Dendritic cell treated with granulocyte-macrophage colony-stimulating factor and Interleukin-4, amounts not matched to agents 40 ng/mL and 50 ng/mL, for 4 days (primary cell): ENCODE results near the gene FIGNL1.

ENCODE experiments used
- H3K27ac Mint-ChIP-seq: one replicate; pipeline ENCODE4 v1.8.0; 2022; ENCODE audit warnings: mild to moderate bottlenecking, mixed read lengths
- H3K27me3 Mint-ChIP-seq: one replicate; pipeline ENCODE4 v1.8.0; 2022; ENCODE audit warnings: mild to moderate bottlenecking, mixed read lengths
- H3K36me3 Mint-ChIP-seq: one replicate; pipeline ENCODE4 v1.8.0; 2022; ENCODE audit warnings: low read depth, mixed read lengths
- H3K4me1 Mint-ChIP-seq: one replicate; pipeline ENCODE4 v1.8.0; 2022; ENCODE audit warnings: low read depth, mixed read lengths
- H3K4me3 Mint-ChIP-seq: one replicate; pipeline ENCODE4 v1.8.0; 2022; ENCODE audit warnings: mild to moderate bottlenecking, moderate library complexity, mixed read lengths
- H3K9me3 Mint-ChIP-seq: one replicate; pipeline ENCODE4 v1.8.0; 2022; ENCODE audit warnings: mixed read lengths
- intact Hi-C: fragments of 100-400 bp; cut with micrococcal nuclease; formaldehyde crosslinking; loops from one replicate; pipeline ENCODE4 v1.15.0; 2022

The FIGNL1 gene

GRCh38 chr7:50449881-50450589 is at the start of gene FIGNL1:
Gene FIGNL1 (minus strand): TSS chr7:50450350. CDS start chr7:50447287, 3,063 bp downstream.
- peak within 1 kb of the TSS; percentile 83 for H3K27ac Mint-ChIP-seq
- H3K4me1 Mint-ChIP-seq, result peaks cover 25% of the 10 kb centered on the region
- no peaks in the 10 kb centered on the region for H3K9me3 Mint-ChIP-seq
- intact Hi-C loops, result no loop called here
- peaks cover 27% of the 10 kb centered on the region for H3K36me3 Mint-ChIP-seq
- peaks cover 5% of the 10 kb centered on the region for H3K27me3 Mint-ChIP-seq
- H3K4me3 Mint-ChIP-seq, result peak within 1 kb of the TSS; percentile 90

GRCh38 chr7:50499092-50499491 is 48.9 kb upstream of the FIGNL1 start:
- Mint-ChIP-seq H3K27ac (no peak overlapping the region), H3K9me3 (no peaks in the 10 kb centered on the region), H3K4me1 (no peaks in the 10 kb centered on the region), H3K36me3 (no peaks in the 10 kb centered on the region), H3K27me3 (peaks cover 20% of the 10 kb centered on the region), H3K4me3 (no peak overlapping the region)
- intact Hi-C loops, result no loop called here

GRCh38 chr7:50497968-50498367 is 47.8 kb upstream of the FIGNL1 start:
- intact Hi-C loops, result no loop called here
- H3K36me3 Mint-ChIP-seq, result no peaks in the 10 kb centered on the region
- H3K27ac Mint-ChIP-seq, result no peak overlapping the region
- no peak overlapping the region for H3K4me3 Mint-ChIP-seq
- peaks cover 20% of the 10 kb centered on the region for H3K27me3 Mint-ChIP-seq
- H3K9me3 Mint-ChIP-seq, result no peaks in the 10 kb centered on the region
- H3K4me1 Mint-ChIP-seq, result no peaks in the 10 kb centered on the region

DNA sequence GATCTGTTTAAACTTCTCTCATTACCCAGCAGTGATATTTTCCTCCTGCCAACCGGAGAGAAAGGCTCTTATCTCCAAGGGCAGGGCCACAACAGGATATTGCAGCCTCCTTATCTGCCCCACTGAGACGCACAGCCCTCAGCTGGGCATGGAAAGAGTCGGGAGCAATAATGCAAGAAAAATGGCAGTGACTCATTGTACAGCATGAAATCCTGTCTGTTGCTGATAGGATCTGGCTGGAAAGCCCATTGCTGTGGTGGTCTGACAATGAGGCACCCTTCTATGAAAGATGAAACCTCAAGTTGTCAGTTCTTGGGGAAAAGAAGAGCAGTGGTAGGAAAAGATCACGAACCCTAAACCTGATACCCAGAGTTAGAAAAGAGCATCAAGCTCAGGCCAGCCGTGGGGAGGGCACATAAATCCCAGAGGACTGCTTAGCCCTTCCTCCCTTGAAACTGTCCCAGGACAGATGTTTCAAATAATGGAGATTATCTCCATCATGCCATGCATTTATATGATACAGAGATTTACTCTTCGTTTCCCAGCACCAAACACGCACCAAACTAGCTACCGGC is 47.0 kb upstream of the FIGNL1 start:
- H3K36me3 Mint-ChIP-seq, result no peaks in the 10 kb centered on the region
- no peaks in the 10 kb centered on the region for H3K9me3 Mint-ChIP-seq
- intact Hi-C loops, result no loop called here
- no peak overlapping the region for H3K27ac Mint-ChIP-seq
- peaks cover 20% of the 10 kb centered on the region for H3K27me3 Mint-ChIP-seq
- H3K4me1 Mint-ChIP-seq, result no peaks in the 10 kb centered on the region
- H3K4me3 Mint-ChIP-seq, result no peak overlapping the region

- Mint-ChIP-seq H3K9me3 (no peaks in the 10 kb centered on the region), H3K36me3 (no peaks in the 10 kb centered on the region), H3K4me3 (no peak overlapping the region), H3K4me1 (no peaks in the 10 kb centered on the region), H3K27me3 (peaks cover 20% of the 10 kb centered on the region), H3K27ac (no peak overlapping the region)
- intact Hi-C loops, result no loop called here
Observed at GRCh38 chr7:50496569-50496968, 46.4 kb upstream of the FIGNL1 start.

DNA sequence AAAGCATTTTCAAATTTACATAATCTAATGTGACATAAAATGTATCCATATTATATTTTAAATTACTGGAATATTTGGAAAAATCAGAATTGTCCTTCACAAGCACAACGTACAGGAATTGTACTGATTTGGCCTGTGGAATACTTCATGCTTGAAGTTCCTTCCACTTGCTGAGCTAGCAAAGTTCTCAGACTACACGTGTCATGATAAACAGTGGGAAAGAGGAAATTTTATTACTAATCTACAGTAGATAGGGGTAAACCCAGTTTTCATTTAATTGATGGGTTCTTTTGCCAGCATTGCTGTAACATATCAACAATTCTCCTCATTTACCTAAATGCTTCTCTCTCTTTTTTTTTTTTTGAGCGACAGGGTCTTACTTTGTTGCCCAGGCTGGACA is 45.6 kb upstream of the FIGNL1 start:
- H3K36me3 Mint-ChIP-seq, result no peaks in the 10 kb centered on the region
- H3K27me3 Mint-ChIP-seq, result peaks cover 20% of the 10 kb centered on the region
- intact Hi-C loops, result no loop called here
- no peaks in the 10 kb centered on the region for H3K9me3 Mint-ChIP-seq
- no peaks in the 10 kb centered on the region for H3K4me1 Mint-ChIP-seq
- no peak overlapping the region for H3K4me3 Mint-ChIP-seq
- H3K27ac Mint-ChIP-seq, result no peak overlapping the region

GRCh38 chr7:50492770-50493519 is 42.8 kb upstream of the FIGNL1 start:
- intact Hi-C loops, result no loop called here
- H3K4me1 Mint-ChIP-seq, result no peaks in the 10 kb centered on the region
- H3K36me3 Mint-ChIP-seq, result no peaks in the 10 kb centered on the region
- H3K27me3 Mint-ChIP-seq, result peaks cover 14% of the 10 kb centered on the region
- H3K9me3 Mint-ChIP-seq, result no peaks in the 10 kb centered on the region
- no peak overlapping the region for H3K4me3 Mint-ChIP-seq
- H3K27ac Mint-ChIP-seq, result no peak overlapping the region

- Mint-ChIP-seq H3K27ac (no peak overlapping the region), H3K4me3 (no peak overlapping the region), H3K9me3 (no peaks in the 10 kb centered on the region), H3K36me3 (no peaks in the 10 kb centered on the region), H3K4me1 (no peaks in the 10 kb centered on the region), H3K27me3 (peaks cover 7% of the 10 kb centered on the region)
- intact Hi-C loops, result no loop called here
Observed at GRCh38 chr7:50491943-50492342, 41.8 kb upstream of the FIGNL1 start.

- Mint-ChIP-seq H3K27me3 (peaks cover 2% of the 10 kb centered on the region), H3K27ac (no peak overlapping the region), H3K36me3 (no peaks in the 10 kb centered on the region), H3K4me3 (no peak overlapping the region), H3K9me3 (no peaks in the 10 kb centered on the region), H3K4me1 (no peaks in the 10 kb centered on the region)
- intact Hi-C loops, result no loop called here
Observed at GRCh38 chr7:50491209-50491608, 41.1 kb upstream of the FIGNL1 start.

DNA sequence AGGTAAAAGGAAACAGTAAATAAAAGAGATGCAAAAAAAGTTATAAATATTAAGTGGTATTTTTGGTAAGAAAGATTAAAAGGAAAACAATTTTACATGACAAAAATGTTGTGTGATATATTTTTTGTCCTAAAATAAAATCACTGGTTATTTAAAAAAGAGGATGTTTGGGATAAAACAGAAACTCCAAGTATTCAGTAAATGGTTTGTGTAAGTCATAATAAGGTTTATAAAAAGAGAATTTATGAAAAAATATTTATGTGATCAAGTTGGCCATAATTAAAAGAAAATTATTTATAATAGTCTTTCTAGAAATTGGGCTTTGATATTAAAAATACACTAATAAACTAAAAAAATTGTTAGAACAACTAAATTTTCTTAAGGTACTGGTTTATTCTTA is 38.2 kb upstream of the FIGNL1 start:
- no peaks in the 10 kb centered on the region for H3K4me1 Mint-ChIP-seq
- no peak overlapping the region for H3K4me3 Mint-ChIP-seq
- H3K27me3 Mint-ChIP-seq, result no peaks in the 10 kb centered on the region
- H3K9me3 Mint-ChIP-seq, result no peaks in the 10 kb centered on the region
- H3K27ac Mint-ChIP-seq, result no peak overlapping the region
- intact Hi-C loops, result no loop called here
- no peaks in the 10 kb centered on the region for H3K36me3 Mint-ChIP-seq

DNA sequence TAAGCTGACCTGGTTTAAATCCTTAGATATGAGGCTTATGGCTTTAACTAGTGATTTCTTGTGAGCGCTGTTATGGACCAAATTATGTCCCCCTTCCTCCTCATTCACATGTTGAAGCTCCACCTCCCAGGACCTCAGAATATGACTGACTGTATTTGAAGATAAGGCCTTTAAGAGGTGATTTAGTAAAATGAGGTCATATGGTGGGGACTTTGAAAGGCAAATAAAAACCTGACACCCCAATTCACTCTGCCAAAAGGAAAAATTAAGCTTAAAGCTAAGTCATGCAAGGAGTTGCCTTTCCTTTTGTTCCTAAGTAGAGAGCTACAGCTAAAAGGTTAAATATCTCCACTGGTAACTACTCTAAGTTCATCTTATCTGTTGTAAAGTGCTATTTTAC is 36.4 kb upstream of the FIGNL1 start:
- Mint-ChIP-seq H3K4me3 (no peak overlapping the region), H3K36me3 (no peaks in the 10 kb centered on the region), H3K9me3 (no peaks in the 10 kb centered on the region), H3K27me3 (no peaks in the 10 kb centered on the region), H3K4me1 (no peaks in the 10 kb centered on the region), H3K27ac (no peak overlapping the region)
- intact Hi-C loops, result no loop called here

DNA sequence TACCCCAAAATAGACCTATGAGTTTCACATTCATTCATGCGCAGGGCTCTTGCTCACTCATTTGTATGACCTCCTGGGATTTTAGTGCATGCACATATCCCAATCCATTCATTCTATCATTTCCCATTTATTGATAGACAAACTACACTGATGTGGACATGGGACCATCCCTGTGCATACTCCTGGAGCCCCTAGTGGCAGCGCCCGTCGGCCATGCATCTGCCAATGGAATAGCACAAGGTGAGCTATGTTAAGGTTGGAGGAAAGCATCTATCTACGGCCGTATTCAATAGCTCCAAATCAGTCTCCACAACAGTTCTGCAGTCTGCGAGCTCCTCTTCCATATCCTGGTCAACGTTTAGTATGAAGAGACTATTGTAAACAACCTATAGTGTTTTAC is 31.7 kb upstream of the FIGNL1 start:
- H3K9me3 Mint-ChIP-seq, result no peaks in the 10 kb centered on the region
- H3K27me3 Mint-ChIP-seq, result no peaks in the 10 kb centered on the region
- H3K27ac Mint-ChIP-seq, result no peak overlapping the region
- H3K4me1 Mint-ChIP-seq, result no peaks in the 10 kb centered on the region
- intact Hi-C loops, result no loop called here
- no peaks in the 10 kb centered on the region for H3K36me3 Mint-ChIP-seq
- no peak overlapping the region for H3K4me3 Mint-ChIP-seq

DNA sequence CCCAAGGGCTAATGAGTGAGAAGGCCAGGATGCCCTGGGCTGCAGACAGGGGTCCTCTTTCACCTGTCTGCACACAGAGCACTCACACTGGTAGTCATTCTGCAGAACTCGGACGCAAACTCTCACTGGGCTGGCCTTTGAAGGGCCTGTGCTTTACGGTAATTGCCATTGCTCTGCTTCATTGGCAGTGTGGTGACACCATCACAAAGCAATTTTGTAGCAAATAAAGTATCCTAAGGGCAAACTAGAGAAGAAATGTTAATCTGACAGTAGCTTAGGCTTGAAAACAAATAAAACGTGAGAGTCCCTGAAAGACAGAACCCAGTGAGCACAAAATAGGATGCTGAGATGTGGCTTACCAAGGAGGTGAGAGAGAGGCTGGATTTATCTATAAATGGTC is 30.6 kb upstream of the FIGNL1 start:
- H3K4me1 Mint-ChIP-seq, result no peaks in the 10 kb centered on the region
- H3K4me3 Mint-ChIP-seq, result no peak overlapping the region
- no peaks in the 10 kb centered on the region for H3K27me3 Mint-ChIP-seq
- intact Hi-C loops, result no loop called here
- no peak overlapping the region for H3K27ac Mint-ChIP-seq
- no peaks in the 10 kb centered on the region for H3K9me3 Mint-ChIP-seq
- H3K36me3 Mint-ChIP-seq, result no peaks in the 10 kb centered on the region

DNA sequence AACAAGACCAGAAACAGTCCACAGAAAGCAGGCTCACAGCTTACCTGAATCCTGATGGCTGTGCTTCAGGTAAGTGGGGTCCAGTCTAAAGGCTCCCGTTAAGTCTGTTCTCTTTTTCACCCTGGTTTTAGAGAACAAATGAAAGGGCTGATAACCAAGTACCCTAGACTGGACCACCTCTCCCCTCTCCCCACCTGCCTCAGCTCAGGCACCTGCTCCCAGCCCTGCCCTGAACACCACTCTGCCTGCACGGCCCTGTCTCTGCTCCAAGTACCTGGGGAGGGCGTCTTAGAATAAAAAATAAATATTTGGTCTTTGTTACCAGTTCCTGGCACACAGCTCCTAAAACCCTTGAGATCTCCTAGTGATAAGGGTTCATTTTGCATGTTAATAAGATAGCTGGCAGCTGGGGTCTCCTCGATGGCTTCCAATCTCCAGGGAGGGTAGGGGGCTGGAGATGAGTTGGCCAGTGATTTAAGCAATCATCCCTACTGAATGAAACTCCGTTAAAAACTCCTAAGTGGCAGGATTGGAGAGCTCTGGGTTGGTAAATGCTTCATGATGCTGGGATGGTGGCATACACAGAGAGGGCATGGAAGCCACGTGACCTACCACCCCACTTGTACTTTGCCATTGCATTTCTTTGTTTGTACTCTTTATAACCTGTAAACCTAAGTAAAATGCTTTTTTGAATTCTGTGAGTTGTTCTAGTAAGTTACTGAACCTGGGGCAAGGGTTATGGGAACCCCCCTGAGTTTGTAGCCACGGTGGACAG is 29.8 kb upstream of the FIGNL1 start:
- no peaks in the 10 kb centered on the region for H3K4me1 Mint-ChIP-seq
- no peaks in the 10 kb centered on the region for H3K27me3 Mint-ChIP-seq
- intact Hi-C loops, result no loop called here
- H3K4me3 Mint-ChIP-seq, result no peak overlapping the region
- no peak overlapping the region for H3K27ac Mint-ChIP-seq
- no peaks in the 10 kb centered on the region for H3K36me3 Mint-ChIP-seq
- no peaks in the 10 kb centered on the region for H3K9me3 Mint-ChIP-seq
